Effector memory CD8-positive, alpha-beta T cell (primary cell): Measurements from ENCODE around the gene SPATS1.
"Not testable (repeated sequence)": the region's sequence is repeated elsewhere in the genome, so short reads cannot be mapped to it uniquely, and the experiment has no call there.

Experiments used
- ATAC-seq: fragments of 150-1000 bp; cut with Tn5 transposase; replicated peaks from 2 replicates; pipeline ENCODE4 v1.10.0; 2021; ENCODE audit warnings: mild to moderate bottlenecking, moderate library complexity
- DNase-seq, 3 experiments: peaks; one replicate each; pipeline ENCODE4 v3.0.0; 2021
- H3K27ac Mint-ChIP-seq, 2 donors: one replicate each; pipeline ENCODE4 v1.8.0; 2022; ENCODE audit warnings: mild to moderate bottlenecking in 2 of 2, mixed read lengths in 2 of 2, moderate library complexity in 2 of 2
- H3K27me3 Mint-ChIP-seq, 2 donors: one replicate each; pipeline ENCODE4 v1.8.0; 2022; ENCODE audit warnings: mixed read lengths in 2 of 2
- H3K36me3 Mint-ChIP-seq: one replicate; pipeline ENCODE4 v1.8.0; 2022; ENCODE audit warnings: mild to moderate bottlenecking, moderate library complexity, mixed read lengths; ENCODE audit not compliant: insufficient read depth
- H3K4me1 Mint-ChIP-seq, 2 donors: one replicate each; pipeline ENCODE4 v1.8.0; 2022; ENCODE audit warnings: low read depth in 2 of 2, mixed read lengths in 2 of 2
- H3K4me3 Mint-ChIP-seq, 2 donors: one replicate each; pipeline ENCODE4 v1.8.0; 2022; ENCODE audit warnings: mild to moderate bottlenecking in 2 of 2, mixed read lengths in 2 of 2, moderate library complexity in 2 of 2
- H3K9me3 Mint-ChIP-seq, 2 donors: one replicate each; pipeline ENCODE4 v1.8.0; 2022; ENCODE audit warnings: mixed read lengths in 2 of 2

The SPATS1 gene

DNA sequence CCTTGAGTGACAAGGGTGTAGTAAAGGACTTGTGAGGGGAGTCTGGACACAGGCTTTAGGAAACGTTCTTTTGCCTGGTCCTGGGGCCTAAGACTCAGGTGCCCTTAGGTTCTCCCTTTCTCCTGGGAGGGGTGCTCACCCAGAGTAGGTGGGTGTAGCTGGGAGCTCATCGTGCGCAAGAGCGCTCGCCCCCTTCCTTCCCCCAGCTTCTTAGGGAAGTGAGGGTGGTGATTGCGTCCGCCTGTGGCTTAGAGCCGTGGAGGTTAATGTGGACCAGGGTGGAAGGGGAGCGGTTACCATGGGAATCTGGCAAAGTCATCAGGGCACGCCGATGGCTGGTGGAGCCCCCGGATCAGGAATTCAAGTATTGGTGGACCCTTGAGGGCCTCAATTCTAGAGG is 26.0 kb upstream of the SPATS1 start:
- ATAC-seq, result no peak
- peaks cover 12 to 19% of the 10 kb centered on the region in 2 donors for H3K4me1 Mint-ChIP-seq
- H3K9me3 Mint-ChIP-seq, result no peaks in the 10 kb centered on the region
- no peak overlapping the region for H3K4me3 Mint-ChIP-seq
- no peak for DNase-seq
- no peak overlapping the region for H3K27ac Mint-ChIP-seq
- H3K36me3 Mint-ChIP-seq, result peaks cover 7% of the 10 kb centered on the region
- H3K27me3 Mint-ChIP-seq, result peaks cover 42 to 45% of the 10 kb centered on the region in 2 donors

- H3K4me3 Mint-ChIP-seq, H3K27ac Mint-ChIP-seq, H3K9me3 Mint-ChIP-seq, H3K36me3 Mint-ChIP-seq, ATAC-seq, DNase-seq: not testable (repeated sequence)
- Mint-ChIP-seq H3K4me1 (peaks cover 9 to 13% of the 10 kb centered on the region in 2 donors), H3K27me3 (peaks cover 42 to 45% of the 10 kb centered on the region in 2 donors)
Observed at GRCh38 chr6:44317136-44317631, 25.3 kb upstream of the SPATS1 start.

DNA sequence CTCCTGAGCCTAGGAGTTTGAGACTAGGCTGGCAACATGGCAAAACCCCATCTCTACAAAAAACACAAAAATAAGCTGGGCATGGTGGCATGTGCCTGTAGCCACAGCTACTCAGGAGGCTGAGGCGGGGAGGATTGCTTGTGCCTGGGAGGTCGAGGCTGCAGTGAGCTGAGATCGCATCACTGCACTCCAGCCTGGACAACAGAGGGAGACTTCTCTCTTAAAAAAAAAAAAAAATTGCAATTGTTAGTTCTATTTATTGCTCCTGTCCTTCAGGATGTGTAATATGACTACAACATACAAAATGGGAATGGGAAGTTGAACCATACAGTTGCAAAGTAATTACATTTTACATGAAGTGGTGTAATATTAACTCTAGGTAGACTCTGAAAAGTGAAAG is 21.2 kb upstream of the SPATS1 start:
- no peak overlapping the region for H3K4me3 Mint-ChIP-seq

GRCh38 chr6:44327096-44327495 is 15.4 kb upstream of the SPATS1 start:
- H3K36me3 Mint-ChIP-seq, result no peaks in the 10 kb centered on the region
- H3K27ac Mint-ChIP-seq, result no peak overlapping the region
- H3K9me3 Mint-ChIP-seq, result no peaks in the 10 kb centered on the region
- DNase-seq (no peak), ATAC-seq (no peak)
- no peak overlapping the region for H3K4me3 Mint-ChIP-seq
- peaks cover 30 to 50% of the 10 kb centered on the region in 2 donors for H3K27me3 Mint-ChIP-seq
- no peaks in the 10 kb centered on the region for H3K4me1 Mint-ChIP-seq

More for the DNA sequence above, 21.2 kb upstream of the SPATS1 start:
- H3K36me3 Mint-ChIP-seq, result no peaks in the 10 kb centered on the region
- no peak for DNase-seq
- peaks cover 42 to 54% of the 10 kb centered on the region in 2 donors for H3K27me3 Mint-ChIP-seq
- ATAC-seq, result no peak
- H3K4me1 Mint-ChIP-seq, result no peaks in the 10 kb centered on the region
- no peaks in the 10 kb centered on the region for H3K9me3 Mint-ChIP-seq
- no peak overlapping the region for H3K27ac Mint-ChIP-seq

GRCh38 chr6:44327760-44328159 is 14.7 kb upstream of the SPATS1 start:
- Mint-ChIP-seq H3K4me3 (no peak overlapping the region), H3K36me3 (no peaks in the 10 kb centered on the region), H3K27me3 (peaks cover 37 to 52% of the 10 kb centered on the region in 2 donors), H3K27ac (no peak overlapping the region), H3K9me3 (no peaks in the 10 kb centered on the region), H3K4me1 (no peaks in the 10 kb centered on the region)
- DNase-seq (no peak), ATAC-seq (no peak)

- H3K4me1 Mint-ChIP-seq, H3K4me3 Mint-ChIP-seq, H3K36me3 Mint-ChIP-seq, H3K27ac Mint-ChIP-seq, H3K9me3 Mint-ChIP-seq, ATAC-seq, DNase-seq: not testable (repeated sequence)
- peaks cover 42 to 52% of the 10 kb centered on the region in 2 donors for H3K27me3 Mint-ChIP-seq
Observed at GRCh38 chr6:44328203-44328602, 14.2 kb upstream of the SPATS1 start.

GRCh38 chr6:44329858-44330257 is 12.6 kb upstream of the SPATS1 start:
- no peak overlapping the region for H3K27ac Mint-ChIP-seq
- no peaks in the 10 kb centered on the region for H3K4me1 Mint-ChIP-seq
- H3K27me3 Mint-ChIP-seq, result peaks cover 45 to 65% of the 10 kb centered on the region in 2 donors
- H3K9me3 Mint-ChIP-seq, result no peaks in the 10 kb centered on the region
- ATAC-seq (no peak), DNase-seq (no peak)
- no peak overlapping the region for H3K4me3 Mint-ChIP-seq
- H3K36me3 Mint-ChIP-seq, result no peaks in the 10 kb centered on the region

GRCh38 chr6:44332585-44332984 is 9.9 kb upstream of the SPATS1 start:
- no peaks in the 10 kb centered on the region for H3K36me3 Mint-ChIP-seq
- peaks cover 50 to 71% of the 10 kb centered on the region in 2 donors for H3K27me3 Mint-ChIP-seq
- H3K27ac Mint-ChIP-seq, result no peak overlapping the region
- DNase-seq, result no peak
- no peaks in the 10 kb centered on the region for H3K9me3 Mint-ChIP-seq
- H3K4me1 Mint-ChIP-seq, result no peaks in the 10 kb centered on the region
- no peak for ATAC-seq
- H3K4me3 Mint-ChIP-seq, result no peak overlapping the region

- ATAC-seq, result no peak
- Mint-ChIP-seq H3K9me3 (no peaks in the 10 kb centered on the region), H3K36me3 (no peaks in the 10 kb centered on the region), H3K27ac (no peak overlapping the region), H3K27me3 (peaks cover 45 to 71% of the 10 kb centered on the region in 2 donors), H3K4me3 (no peak overlapping the region), H3K4me1 (no peaks in the 10 kb centered on the region)
- DNase-seq, result no peak
Observed at GRCh38 chr6:44333273-44333919, 9.1 kb upstream of the SPATS1 start.

DNA sequence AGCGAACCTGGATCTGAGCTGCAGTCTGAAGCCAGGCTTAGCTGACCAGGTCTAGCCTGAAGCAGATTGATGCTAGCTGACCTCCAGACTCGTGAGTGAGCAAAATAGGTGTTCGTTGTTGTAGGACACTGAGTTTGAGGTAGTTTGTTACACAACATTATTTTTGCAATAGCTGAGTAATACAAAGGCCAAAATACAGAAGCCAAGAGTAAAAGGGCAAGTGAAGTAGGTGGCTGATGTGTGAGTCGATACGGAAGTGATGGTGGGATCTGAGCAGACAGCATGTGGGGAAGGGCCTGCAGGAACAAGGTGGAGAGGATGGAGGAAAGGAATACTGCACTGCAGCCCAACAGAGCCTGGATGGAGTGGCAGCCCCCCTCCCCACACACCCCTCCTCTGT is 8.5 kb upstream of the SPATS1 start:
- Mint-ChIP-seq H3K27me3 (peaks cover 40 to 69% of the 10 kb centered on the region in 2 donors), H3K4me3 (no peak overlapping the region)
- no peak for DNase-seq

DNA sequence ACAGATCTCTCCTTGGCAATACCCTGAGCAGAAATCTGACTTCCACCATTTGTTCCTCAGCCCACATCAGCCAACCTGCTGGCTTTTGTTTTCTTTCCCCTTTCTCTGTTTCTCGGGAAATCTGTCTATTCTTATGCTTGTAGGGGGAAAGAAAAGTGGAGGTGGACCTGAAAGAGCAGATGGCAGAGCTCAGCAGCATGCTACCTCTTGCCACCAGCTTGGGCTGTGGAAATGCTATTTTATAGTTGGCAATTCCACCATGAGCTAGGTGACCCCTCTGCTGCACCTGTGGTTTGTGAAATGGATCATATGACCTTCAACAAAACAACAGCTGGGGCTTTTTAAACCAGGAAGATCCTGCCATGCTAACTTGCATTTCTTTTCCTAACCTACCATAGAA is 6.8 kb upstream of the SPATS1 start:
- Mint-ChIP-seq H3K9me3 (no peaks in the 10 kb centered on the region), H3K4me3 (no peak overlapping the region)

More for the DNA sequence above, 8.5 kb upstream of the SPATS1 start:
- Mint-ChIP-seq H3K9me3 (no peaks in the 10 kb centered on the region), H3K4me1 (no peaks in the 10 kb centered on the region), H3K27ac (no peak overlapping the region), H3K36me3 (no peaks in the 10 kb centered on the region)
- no peak for ATAC-seq

GRCh38 chr6:44338228-44339122 is 4.0 kb upstream of the SPATS1 start:
- peak; percentile 50 to 70 (median 55) for DNase-seq
- Mint-ChIP-seq H3K4me3 (no peak overlapping the region), H3K9me3 (no peaks in the 10 kb centered on the region), H3K27ac (no peak overlapping the region), H3K4me1 (no peaks in the 10 kb centered on the region), H3K36me3 (no peaks in the 10 kb centered on the region), H3K27me3 (peaks cover 30 to 55% of the 10 kb centered on the region in 2 donors)
- ATAC-seq, result peak; percentile 83

More for the DNA sequence above, 6.8 kb upstream of the SPATS1 start:
- DNase-seq, result no peak
- ATAC-seq, result no peak
- Mint-ChIP-seq H3K27me3 (peaks cover 24 to 52% of the 10 kb centered on the region in 2 donors), H3K36me3 (no peaks in the 10 kb centered on the region), H3K27ac (no peak overlapping the region), H3K4me1 (no peaks in the 10 kb centered on the region)

DNA sequence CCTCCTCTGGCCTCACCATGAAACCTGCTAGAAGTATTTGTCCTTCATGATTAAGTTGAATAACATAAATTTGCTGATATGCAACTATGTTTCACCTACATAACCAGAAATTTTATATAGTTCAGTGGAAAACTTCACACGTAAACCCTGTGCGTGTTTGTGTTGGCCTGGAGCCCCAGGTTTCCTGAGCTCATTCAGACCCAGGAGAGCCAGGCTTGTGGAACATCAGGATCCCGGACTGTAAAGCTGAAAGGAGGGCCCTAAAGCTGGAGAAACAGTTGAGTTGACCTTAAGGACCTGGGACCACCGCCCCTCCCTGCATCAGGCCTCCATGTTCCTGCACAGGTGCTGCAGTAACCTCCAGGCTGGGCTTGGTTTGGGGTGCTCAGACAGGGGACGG is 3.1 kb upstream of the SPATS1 start:
- Mint-ChIP-seq H3K27me3 (peaks cover 37 to 55% of the 10 kb centered on the region in 2 donors), H3K4me1 (no peaks in the 10 kb centered on the region), H3K36me3 (no peaks in the 10 kb centered on the region), H3K4me3 (no peak overlapping the region), H3K9me3 (no peaks in the 10 kb centered on the region), H3K27ac (no peak overlapping the region)
- ATAC-seq (no peak), DNase-seq (no peak)
